ENCODE measurements around the gene PLCB1. TPM values are rescaled to one million over a fixed set of nuclear protein-coding genes. Genes with fewer than 3 reads are reported as not detected.

The PLCB1 gene
- total RNA-seq, 1 experiment from 2014 or later = 4.4 TPM

DNA sequence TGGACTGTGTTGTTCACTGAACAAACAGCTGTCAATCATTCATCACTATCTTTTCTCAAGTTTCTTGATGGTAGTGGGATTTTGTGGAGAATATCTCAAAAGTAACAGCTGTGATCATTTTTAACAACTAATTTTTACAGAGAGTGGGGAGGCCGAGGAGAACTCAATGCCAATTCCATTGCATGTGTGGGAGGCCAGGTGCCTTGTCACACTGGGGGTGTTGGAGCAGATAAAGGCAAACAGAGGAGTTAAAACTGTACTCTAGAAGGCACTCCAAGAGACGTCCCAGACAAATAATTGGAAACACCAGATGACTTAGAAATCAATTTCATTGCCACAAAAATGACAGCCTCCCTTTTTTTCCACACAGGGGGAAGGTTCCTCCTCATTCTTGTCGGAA lies 669.6 kb downstream of the PLCB1 start:
- Histone ChIP-seq H4K20me1 (ENCODE audit: low read length) (no peaks in the 10 kb centered on the region), H3K9me2 (replicated peaks; ENCODE audit: low read length) (no peaks in the 10 kb centered on the region), H3K27me3 (ENCODE audit: low read length) (no peaks in the 10 kb centered on the region), H3K27ac (ENCODE audit: low read length) (no peak overlapping the region), H3K4me2 (ENCODE audit: low read length) (no peak overlapping the region), H3K9ac (ENCODE audit: low read length) (no peak overlapping the region), H3K4me1 (ENCODE audit: insufficient read depth, low read length) (peaks cover 4% of the 10 kb centered on the region; the same call in 1 of the 2 replicates), H3K79me2 (ENCODE audit: low read length) (no peaks in the 10 kb centered on the region), H3F3A (ENCODE audit: low read length, unreplicated experiment) (no peaks in the 10 kb centered on the region), H3K4me3 (ENCODE audit: low read length) (no peak overlapping the region), H2AFZ (ENCODE audit: low read length) (no peak overlapping the region), H3K36me3 (ENCODE audit: low read depth, low read length) (no peaks in the 10 kb centered on the region), H3K9me3 (ENCODE audit: low read length) (no peaks in the 10 kb centered on the region)
- no peak for ATAC-seq
- intact Hi-C loops (cut with micrococcal nuclease) = no loop called here
- DNase-seq = no peak
- BruUV-seq (replicated peaks) = no TSS peak
- CTCF ChIA-PET = no interaction called here
- POLR2A ChIA-PET (ENCODE audit: unreplicated experiment) = no interaction called here
- TF ChIP-seq, protein P1, sequence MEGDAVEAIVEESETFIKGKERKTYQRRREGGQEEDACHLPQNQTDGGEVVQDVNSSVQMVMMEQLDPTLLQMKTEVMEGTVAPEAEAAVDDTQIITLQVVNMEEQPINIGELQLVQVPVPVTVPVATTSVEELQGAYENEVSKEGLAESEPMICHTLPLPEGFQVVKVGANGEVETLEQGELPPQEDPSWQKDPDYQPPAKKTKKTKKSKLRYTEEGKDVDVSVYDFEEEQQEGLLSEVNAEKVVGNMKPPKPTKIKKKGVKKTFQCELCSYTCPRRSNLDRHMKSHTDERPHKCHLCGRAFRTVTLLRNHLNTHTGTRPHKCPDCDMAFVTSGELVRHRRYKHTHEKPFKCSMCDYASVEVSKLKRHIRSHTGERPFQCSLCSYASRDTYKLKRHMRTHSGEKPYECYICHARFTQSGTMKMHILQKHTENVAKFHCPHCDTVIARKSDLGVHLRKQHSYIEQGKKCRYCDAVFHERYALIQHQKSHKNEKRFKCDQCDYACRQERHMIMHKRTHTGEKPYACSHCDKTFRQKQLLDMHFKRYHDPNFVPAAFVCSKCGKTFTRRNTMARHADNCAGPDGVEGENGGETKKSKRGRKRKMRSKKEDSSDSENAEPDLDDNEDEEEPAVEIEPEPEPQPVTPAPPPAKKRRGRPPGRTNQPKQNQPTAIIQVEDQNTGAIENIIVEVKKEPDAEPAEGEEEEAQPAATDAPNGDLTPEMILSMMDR (conservative IDR thresholded peaks at IDR 0.05; ENCODE audit: low read depth, low read length) = no peak
- no peak for TF ChIP-seq EZH2phosphoT487 (IDR thresholded peaks at IDR 0.05; ENCODE audit: borderline replicate concordance, low read length)
- no peak for TF ChIP-seq EZH2 (IDR thresholded peaks at IDR 0.05; ENCODE audit: low read length, unreplicated experiment)

DNA sequence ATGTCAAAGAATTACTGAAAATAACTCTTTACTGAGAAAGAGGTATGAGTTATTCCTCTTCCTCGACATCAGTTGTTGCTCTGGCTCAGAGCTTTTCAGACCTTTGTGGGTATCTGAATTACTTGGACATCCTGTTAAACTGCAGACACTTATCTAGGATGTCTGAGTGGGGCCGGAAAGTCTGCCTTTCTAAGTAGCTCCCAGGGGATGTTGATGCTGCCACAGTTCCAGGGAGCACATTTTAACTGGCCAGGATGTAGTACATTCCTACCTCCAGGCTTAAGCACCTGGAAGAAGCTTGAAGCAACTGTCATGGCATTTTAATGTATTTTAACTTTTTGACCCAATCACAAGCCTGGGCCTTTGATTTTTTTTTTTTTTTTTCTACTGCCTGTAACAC lies 671.0 kb downstream of the PLCB1 start:
- BruUV-seq (replicated peaks) = no TSS peak
- CTCF ChIA-PET = interaction anchor here (1.0 kb wide), 1 partner anchor 50 kb away, joined by 3 read pairs; no protein-coding TSS in a partner anchor

DNA sequence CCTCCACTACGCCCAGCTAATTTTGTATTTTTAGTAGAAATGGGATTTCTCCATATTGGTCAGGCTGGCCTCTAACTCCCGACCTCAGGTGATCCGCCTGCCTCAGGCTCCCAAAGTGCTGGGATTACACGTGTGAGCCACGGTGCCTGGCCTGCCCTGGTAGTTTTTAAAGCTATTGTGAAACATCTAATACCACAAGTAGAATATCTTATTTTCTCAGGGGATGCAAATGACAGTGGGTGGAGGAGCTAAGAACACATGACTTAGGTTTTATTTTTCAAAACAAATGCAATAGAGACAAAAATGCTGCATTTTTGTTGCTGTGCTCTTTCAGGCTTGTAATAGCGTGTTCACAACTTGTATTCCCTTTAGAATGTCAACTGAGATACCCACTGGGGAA lies 671.9 kb downstream of the PLCB1 start:
- Histone ChIP-seq H3K9ac (ENCODE audit: low read length) (no peak overlapping the region), H3K4me1 (ENCODE audit: insufficient read depth, low read length) (peaks cover 4% of the 10 kb centered on the region; the same call in 1 of the 2 replicates), H3K4me2 (ENCODE audit: low read length) (no peak overlapping the region), H3K9me2 (replicated peaks; ENCODE audit: low read length) (no peaks in the 10 kb centered on the region), H3K36me3 (ENCODE audit: low read depth, low read length) (no peaks in the 10 kb centered on the region), H3K27ac (ENCODE audit: low read length) (no peak overlapping the region), H3K79me2 (ENCODE audit: low read length) (no peaks in the 10 kb centered on the region), H3K9me3 (ENCODE audit: low read length) (no peaks in the 10 kb centered on the region), H4K20me1 (ENCODE audit: low read length) (no peaks in the 10 kb centered on the region), H3F3A (ENCODE audit: low read length, unreplicated experiment) (no peaks in the 10 kb centered on the region), H3K4me3 (ENCODE audit: low read length) (no peak overlapping the region), H3K27me3 (ENCODE audit: low read length) (no peaks in the 10 kb centered on the region), H2AFZ (ENCODE audit: low read length) (no peak overlapping the region)
- no peak for DNase-seq
- ChIA-PET POLR2A (ENCODE audit: unreplicated experiment) (no interaction called here), CTCF (no interaction called here)
- no TSS peak for BruUV-seq (replicated peaks)
- no peak for TF ChIP-seq EZH2 (IDR thresholded peaks at IDR 0.05; ENCODE audit: low read length, unreplicated experiment)
- no peak for TF ChIP-seq EZH2phosphoT487 (IDR thresholded peaks at IDR 0.05; ENCODE audit: borderline replicate concordance, low read length)
- TF ChIP-seq, protein P1 (conservative IDR thresholded peaks at IDR 0.05; ENCODE audit: low read depth, low read length) = no peak
- ATAC-seq = no peak
- intact Hi-C loops (cut with micrococcal nuclease) = no loop called here

More for the DNA sequence above, 671.0 kb downstream of the PLCB1 start:
- POLR2A ChIA-PET (ENCODE audit: unreplicated experiment) = no interaction called here
- DNase-seq = no peak
- no peak overlapping the region for H2AFZ ChIP-seq (ENCODE audit: low read length)
- no peak overlapping the region for H3K4me2 ChIP-seq (ENCODE audit: low read length)
- no peak overlapping the region for H3K4me3 ChIP-seq (ENCODE audit: low read length)
- H3K79me2 ChIP-seq (ENCODE audit: low read length) = no peaks in the 10 kb centered on the region
- no peaks in the 10 kb centered on the region for H4K20me1 ChIP-seq (ENCODE audit: low read length)
- no peaks in the 10 kb centered on the region for H3K9me2 ChIP-seq (replicated peaks; ENCODE audit: low read length)
- ATAC-seq = no peak
- H3K9me3 ChIP-seq (ENCODE audit: low read length) = no peaks in the 10 kb centered on the region
- H3F3A ChIP-seq (ENCODE audit: low read length, unreplicated experiment) = no peaks in the 10 kb centered on the region
- no peaks in the 10 kb centered on the region for H3K27me3 ChIP-seq (ENCODE audit: low read length)
- TF ChIP-seq, protein P1 (conservative IDR thresholded peaks at IDR 0.05; ENCODE audit: low read depth, low read length) = no peak
- no peak for TF ChIP-seq EZH2phosphoT487 (IDR thresholded peaks at IDR 0.05; ENCODE audit: borderline replicate concordance, low read length)
- no peak for TF ChIP-seq EZH2 (IDR thresholded peaks at IDR 0.05; ENCODE audit: low read length, unreplicated experiment)
- no peak overlapping the region for H3K9ac ChIP-seq (ENCODE audit: low read length)
- intact Hi-C loops (cut with micrococcal nuclease) = no loop called here
- no peak overlapping the region for H3K27ac ChIP-seq (ENCODE audit: low read length)
- peaks cover 4% of the 10 kb centered on the region; the same call in 1 of the 2 replicates for H3K4me1 ChIP-seq (ENCODE audit: insufficient read depth, low read length)
- H3K36me3 ChIP-seq (ENCODE audit: low read depth, low read length) = no peaks in the 10 kb centered on the region

Measured in PC-3 (cell line).